H1 (cell line): ENCODE results near the gene FGD4. TPM values are rescaled to one million over a fixed set of nuclear protein-coding genes. Genes with fewer than 3 reads are reported as not detected.

Experiments used
- ASH2L ChIP-seq: fragments of 200-600, 300-600 bp; sonication (generic); IDR thresholded peaks from one replicate; pipeline ENCODE4 v1.7.1; 2017; ENCODE audit warnings: low read length
- BRCA1 ChIP-seq: IDR thresholded peaks from 2 replicates; pipeline ENCODE4 v1.6.1; 2012; ENCODE audit warnings: low read depth, low read length, improper control_type of control experiment
- CHD7 ChIP-seq: fragments of 300-600 bp; sonication (generic); IDR thresholded peaks from 2 replicates; pipeline ENCODE4 v1.7.1; 2012; ENCODE audit warnings: low read length, moderate library complexity, mild to moderate bottlenecking, inconsistent platforms; ENCODE audit not compliant: insufficient replicate concordance
- HDAC6 ChIP-seq: IDR thresholded peaks from one replicate; pipeline ENCODE4 v1.7.1; 2012; ENCODE audit warnings: low read depth, mild to moderate bottlenecking, inconsistent platforms, low read length, moderate library complexity
- JUND ChIP-seq: IDR thresholded peaks from 2 replicates; pipeline ENCODE4 v1.6.1; 2011; ENCODE audit warnings: mild to moderate bottlenecking, improper control_type of control experiment, low read length
- MAX ChIP-seq: IDR thresholded peaks from 2 replicates; pipeline ENCODE4 v1.6.1; 2012; ENCODE audit warnings: inconsistent platforms
- NANOG ChIP-seq: IDR thresholded peaks from 2 replicates; pipeline ENCODE4 v1.6.1; 2011; ENCODE audit warnings: low read length, low read depth, mild to moderate bottlenecking, inconsistent platforms; ENCODE audit not compliant: insufficient read depth, poor library complexity, severe bottlenecking
- RNF2 ChIP-seq: fragments of 200-900, 300-1000 bp; sonication (generic); IDR thresholded peaks from 2 replicates; pipeline ENCODE4 v1.7.1; 2016; ENCODE audit warnings: borderline replicate concordance, low read depth, mild to moderate bottlenecking, antibody characterized with exemption, low read length; ENCODE audit not compliant: poor library complexity, severe bottlenecking; ENCODE audit errors: missing control alignments
- SIRT6 ChIP-seq: IDR thresholded peaks from one replicate; pipeline ENCODE4 v1.7.1; 2012; ENCODE audit warnings: low read length, inconsistent platforms
- polyA plus RNA-seq, 7 experiments: library from polyadenylated mRNA; depleted of rRNA in 3 of 7; stranded (reverse) in 5 of 7; unstranded in 2 of 7; fragments of >200 nt in 5 of 7; fragments of 200-250 nt in 2 of 7; gene quantifications; 1 replicate in 5 of 7; 2 replicates in 1 of 7; 4 replicates in 1 of 7; pipeline versions ENCODE4 v1.2.1 to v1.2.3, GENCODE V29; 2011 to 2013; ENCODE audit warnings: missing spikeins in 2 of 7, mixed read lengths in 2 of 7
- total RNA-seq: library from RNA; stranded (reverse); fragmentation: NEBNext Ultra II Directional; extraction: Animal tissue kit (Norgen Biotek cat#: 25700); gene quantifications from 2 replicates; pipeline ENCODE4 v1.2.1, GENCODE V29; 2021

FGD4 gene
- total and polyA plus RNA-seq, 2 of the 8 experiments (the other 6 are each of a cell fraction or from before 2014, with no cell fraction given), result 8.5 to 48.2 TPM

GRCh38 chr12:32353540-32353939 is 45.8 kb upstream of the FGD4 start (continued):
- no peak for TF ChIP-seq CHD7
- no peak for TF ChIP-seq SIRT6
- no peak for TF ChIP-seq JUND
- TF ChIP-seq ASH2L, result no peak
- TF ChIP-seq HDAC6, result no peak
- TF ChIP-seq RNF2, result no peak
- no peak for TF ChIP-seq NANOG
- TF ChIP-seq BRCA1, result no peak
- no peak for TF ChIP-seq MAX
